Small intestine (tissue), 7 donors: ENCODE measurements around the gene E2F4. TPM values are rescaled to one million over a fixed set of nuclear protein-coding genes. Genes with fewer than 3 reads are reported as not detected.
A peak's percentile ranks its signal among the peaks of the same experiment; 100 is the strongest.

Experiments
- DNase-seq, 2 donors: peaks; one replicate each; pipeline versions ENCODE4 v3.0.0 to v3.0.0-alpha.2; 2013
- FAIRE-seq: peaks from 2 replicates; lab custom pipeline; 2012; peaks lifted over from hg19 to GRCh38; lab: Jason Lieb, UNC
- H3K27ac ChIP-seq, 3 donors: one replicate each; pipeline ENCODE4 v1.5.1; 2013; ENCODE audit warnings: low read length in 2 of 3, mild to moderate bottlenecking in 2 of 3, control low read depth in 1 of 3, inconsistent platforms in 1 of 3, low read depth in 1 of 3, moderate library complexity in 1 of 3
- H3K27me3 ChIP-seq, 3 donors: one replicate each; pipeline ENCODE4 v1.6.1; 2013; ENCODE audit warnings: low read length in 3 of 3, inconsistent platforms in 1 of 3; ENCODE audit not compliant: control insufficient read depth in 3 of 3, insufficient read depth in 3 of 3
- H3K36me3 ChIP-seq, 3 donors: one replicate each; pipeline ENCODE4 v1.6.1; 2013; ENCODE audit warnings: low read length in 3 of 3, inconsistent platforms in 1 of 3, low read depth in 1 of 3, mild to moderate bottlenecking in 1 of 3, moderate library complexity in 1 of 3; ENCODE audit not compliant: control insufficient read depth in 3 of 3, insufficient read depth in 2 of 3
- H3K4me1 ChIP-seq, 3 donors: one replicate each; pipeline ENCODE4 v1.6.1; 2013; ENCODE audit warnings: low read length in 2 of 3, inconsistent platforms in 1 of 3, low read depth in 1 of 3, mild to moderate bottlenecking in 1 of 3, moderate library complexity in 1 of 3; ENCODE audit not compliant: control insufficient read depth in 3 of 3, insufficient read depth in 2 of 3
- H3K4me3 ChIP-seq, 3 donors: one replicate each; pipeline ENCODE4 v1.5.1; 2013; ENCODE audit warnings: low read length in 3 of 3, control low read depth in 1 of 3, inconsistent platforms in 1 of 3, low read depth in 1 of 3, mild to moderate bottlenecking in 1 of 3, moderate library complexity in 1 of 3
- H3K9me3 ChIP-seq, 2 donors: one replicate each; pipeline ENCODE4 v1.6.1; 2013; ENCODE audit warnings: low read depth in 1 of 2, low read length in 1 of 2; ENCODE audit not compliant: control insufficient read depth in 2 of 2, insufficient read depth in 1 of 2
- WGBS, 3 donors: extraction: QIAGEN DNeasy Blood & Tissue Kit; methylation state at CpG; one replicate each; pipeline ENCODE4 v1.1.7; 2013; 5-methylcytosine and 5-hydroxymethylcytosine counted together
- polyA plus RNA-seq, 4 donors: library from polyadenylated mRNA; stranded (reverse) in 3 of 4; unstranded in 1 of 4; fragments of 200-250 nt in 3 of 4; fragments of 120-200 nt in 1 of 4; gene quantifications; one replicate each; pipeline versions ENCODE4 v1.2.1 to v1.2.3, GENCODE V29; 2013
- donor health status: healthy with polysubstance abuse.
- donor health status: control.
- donor health status: control.
- donor health status: Bipolar disorder and iron deficiency.
- donor health status: healthy.

E2F4 gene
- polyA plus RNA-seq, 4 donors: 48.6 to 63.7 (median 58.3) TPM

GRCh38 chr16:67174706-67175231 lies 17.2 kb upstream of the E2F4 start:
- H3K27ac ChIP-seq: peak overlapping the region in 2 of 3 donors; percentile 57 to 93
- FAIRE-seq: no peak
- DNase-seq: no peak

GRCh38 chr16:67176662-67177061 lies 15.3 kb upstream of the E2F4 start:
- Histone ChIP-seq H3K36me3 (peaks cover 0 to 8% (median 0%) of the 10 kb centered on the region in 3 donors), H3K27me3 (peaks cover 0 to 56% (median 0%) of the 10 kb centered on the region in 3 donors), H3K9me3 (no peaks in the 10 kb centered on the region), H3K27ac (no peak overlapping the region), H3K4me1 (peaks cover 3 to 27% (median 4%) of the 10 kb centered on the region in 3 donors), H3K4me3 (no peak overlapping the region)
- 90 to 93% (median 90%) methylated on average over 12 of the region's 12 CpGs for WGBS, 3 donors
- FAIRE-seq: no peak
- no peak for DNase-seq

More at GRCh38 chr16:67174706-67175231, 17.2 kb upstream of the E2F4 start:
- peaks cover 0 to 74% (median 0%) of the 10 kb centered on the region in 3 donors for H3K27me3 ChIP-seq
- peaks cover 4 to 41% (median 6%) of the 10 kb centered on the region in 3 donors for H3K4me1 ChIP-seq
- peak overlapping the region in 2 of 3 donors; percentile 11 to 30 for H3K4me3 ChIP-seq
- 40 to 59% (median 52%) methylated on average over 31 of the region's 31 CpGs for WGBS, 3 donors
- no peaks in the 10 kb centered on the region for H3K9me3 ChIP-seq
- peaks cover 0 to 4% (median 0%) of the 10 kb centered on the region in 3 donors for H3K36me3 ChIP-seq

- Histone ChIP-seq H3K27ac (peak overlapping the region in 2 of 3 donors; percentile 30 to 66), H3K9me3 (no peaks in the 10 kb centered on the region), H3K36me3 (peaks cover 0 to 8% (median 0%) of the 10 kb centered on the region in 3 donors), H3K27me3 (peaks cover 0 to 42% (median 0%) of the 10 kb centered on the region in 3 donors), H3K4me3 (peak overlapping the region in 2 of 3 donors; percentile 25 to 48), H3K4me1 (peaks cover 3 to 30% (median 4%) of the 10 kb centered on the region in 3 donors)
- DNase-seq (peak; percentile 90 to 92), FAIRE-seq (no peak)
- WGBS, 3 donors: 2 to 5% (median 4%) methylated on average over 49 to 73 of the region's 73 CpGs
Observed at GRCh38 chr16:67177743-67178699, 13.9 kb upstream of the E2F4 start.

DNA sequence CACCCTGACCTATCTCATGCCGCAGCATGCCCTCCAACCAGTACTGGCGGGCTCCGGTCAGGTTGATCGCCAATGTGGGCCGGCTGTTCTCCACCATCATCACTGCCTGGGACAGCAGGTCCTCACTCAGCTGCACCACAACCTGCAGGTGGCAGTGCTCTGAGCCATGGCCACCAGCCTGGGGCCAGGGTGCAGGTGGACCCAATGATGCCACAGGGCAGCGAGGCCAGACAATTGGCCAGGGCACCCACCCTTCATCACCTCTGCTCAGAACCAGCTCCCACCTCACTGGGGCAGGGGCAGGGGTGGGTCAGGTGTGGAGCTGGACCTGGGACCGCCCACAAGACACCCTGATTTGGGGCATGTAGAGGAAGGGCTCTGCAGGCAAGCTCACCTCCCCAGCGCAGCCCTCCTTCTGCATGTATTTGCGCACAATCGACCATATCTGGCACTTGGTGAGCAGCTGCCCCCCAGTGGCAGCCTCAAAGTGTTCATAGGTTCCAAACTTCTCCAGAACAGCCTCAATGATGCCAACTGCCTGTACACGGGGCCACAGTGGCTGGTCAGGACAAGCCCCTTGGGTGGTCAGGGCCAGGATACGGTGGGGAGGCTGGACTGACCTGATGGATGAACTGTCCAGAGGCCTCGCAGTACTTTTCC lies 12.4 kb upstream of the E2F4 start:
- 86 to 89% (median 87%) methylated on average over 13 of the region's 13 CpGs for WGBS, 3 donors
- DNase-seq (no peak), FAIRE-seq (no peak)
- Histone ChIP-seq H3K4me1 (peaks cover 0 to 23% (median 4%) of the 10 kb centered on the region in 3 donors), H3K27me3 (peaks cover 0 to 31% (median 0%) of the 10 kb centered on the region in 3 donors), H3K4me3 (no peak overlapping the region), H3K27ac (no peak overlapping the region), H3K9me3 (no peaks in the 10 kb centered on the region), H3K36me3 (peaks cover 0 to 8% (median 0%) of the 10 kb centered on the region in 3 donors)

- H3K27me3 ChIP-seq: peaks cover 0 to 29% (median 0%) of the 10 kb centered on the region in 3 donors
- no peaks in the 10 kb centered on the region for H3K9me3 ChIP-seq
- no peak overlapping the region for H3K27ac ChIP-seq
- WGBS, 3 donors: 87 to 94% (median 87%) methylated on average over 16 of the region's 16 CpGs
- peaks cover 0 to 8% (median 0%) of the 10 kb centered on the region in 3 donors for H3K36me3 ChIP-seq
- peaks cover 3 to 24% (median 7%) of the 10 kb centered on the region in 3 donors for H3K4me1 ChIP-seq
- H3K4me3 ChIP-seq: no peak overlapping the region
- DNase-seq (no peak), FAIRE-seq (no peak)
Observed at GRCh38 chr16:67180166-67180565, 11.8 kb upstream of the E2F4 start.

DNA sequence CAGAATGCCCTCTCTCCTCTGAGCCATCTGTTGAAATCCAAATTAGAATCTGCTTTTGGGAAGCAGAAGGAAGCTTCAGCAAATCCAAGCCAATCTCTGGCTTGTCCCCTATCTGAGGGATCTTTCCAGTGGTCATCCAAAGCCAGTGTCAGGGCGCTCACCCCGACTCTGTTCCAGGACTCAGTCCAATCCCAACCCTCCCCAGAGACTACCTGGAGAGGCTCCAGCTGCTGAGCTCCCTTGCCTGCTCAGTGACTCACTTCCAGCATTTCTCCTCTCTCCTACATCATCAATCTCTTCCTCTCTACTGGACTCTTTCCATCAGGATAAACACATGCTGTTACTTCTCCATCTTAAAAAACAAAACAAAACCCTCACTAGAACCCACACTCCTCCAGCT lies 10.6 kb upstream of the E2F4 start:
- 63 to 83% (median 81%) methylated on average over 2 of the region's 2 CpGs for WGBS, 3 donors
- no peak for DNase-seq
- Histone ChIP-seq H3K4me1 (peaks cover 3 to 33% (median 7%) of the 10 kb centered on the region in 3 donors), H3K36me3 (peaks cover 0 to 7% (median 0%) of the 10 kb centered on the region in 3 donors), H3K27me3 (peaks cover 0 to 17% (median 0%) of the 10 kb centered on the region in 3 donors), H3K27ac (peak overlapping the region in 1 of 3 donors; percentile 28), H3K9me3 (no peaks in the 10 kb centered on the region), H3K4me3 (no peak overlapping the region)
- FAIRE-seq: no peak

DNA sequence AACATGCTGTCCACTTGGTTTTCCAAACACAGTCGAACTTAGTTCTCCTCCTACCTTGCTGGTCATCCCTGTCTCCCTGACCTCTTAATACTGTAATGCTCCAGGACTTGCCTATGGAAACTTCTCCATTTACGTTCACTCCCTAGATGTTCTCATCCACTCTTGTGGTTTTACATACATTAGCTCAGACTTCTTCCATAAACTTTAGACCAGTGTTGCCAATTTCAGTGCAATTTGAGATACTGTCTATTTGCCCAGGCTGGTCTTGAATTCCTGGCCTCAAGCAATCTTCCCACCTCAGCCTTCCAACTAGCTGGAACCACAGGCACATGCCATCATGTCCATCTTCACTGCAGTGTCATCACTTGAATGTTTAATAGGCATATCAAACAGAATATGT lies 9.7 kb upstream of the E2F4 start:
- Histone ChIP-seq H3K36me3 (peaks cover 0 to 5% (median 0%) of the 10 kb centered on the region in 3 donors), H3K27ac (no peak overlapping the region), H3K4me1 (peaks cover 3 to 33% (median 7%) of the 10 kb centered on the region in 3 donors), H3K27me3 (peaks cover 0 to 11% (median 0%) of the 10 kb centered on the region in 3 donors), H3K4me3 (no peak overlapping the region), H3K9me3 (no peaks in the 10 kb centered on the region)
- WGBS, 3 donors: 84 to 98% (median 92%) methylated on average over 2 of the region's 2 CpGs
- no peak for FAIRE-seq
- DNase-seq: no peak

DNA sequence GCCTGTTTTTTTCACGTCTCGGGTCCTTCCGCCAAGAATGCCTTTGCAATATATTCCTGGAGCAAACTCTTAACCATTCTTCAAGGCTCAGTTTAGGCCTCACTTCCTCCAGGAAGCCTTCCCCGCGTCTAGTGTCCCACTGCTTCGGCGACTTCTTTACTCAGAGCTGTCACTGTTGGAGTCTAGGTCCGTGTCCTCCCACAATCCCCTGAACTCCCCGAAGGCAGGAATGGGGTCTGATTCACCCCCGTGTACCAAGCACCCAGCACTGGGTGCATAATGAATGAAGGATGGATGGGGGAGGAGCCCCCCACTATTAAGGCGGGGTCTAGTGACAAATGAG lies 8.7 kb upstream of the E2F4 start:
- Histone ChIP-seq H3K27me3 (peaks cover 0 to 6% (median 0%) of the 10 kb centered on the region in 3 donors), H3K4me3 (peak overlapping the region in 2 of 3 donors; percentile 58 to 61), H3K36me3 (peaks cover 0 to 5% (median 0%) of the 10 kb centered on the region in 3 donors), H3K4me1 (peaks cover 3 to 30% (median 7%) of the 10 kb centered on the region in 3 donors), H3K9me3 (no peaks in the 10 kb centered on the region), H3K27ac (peak overlapping the region; percentile 49 to 98 (median 84))
- WGBS, 3 donors: 5 to 8% (median 6%) methylated on average over 11 of the region's 11 CpGs
- DNase-seq: no peak
- FAIRE-seq: peak; percentile 65
